ENCODE measurements around the gene SPOCK1.

SPOCK1 gene

DNA sequence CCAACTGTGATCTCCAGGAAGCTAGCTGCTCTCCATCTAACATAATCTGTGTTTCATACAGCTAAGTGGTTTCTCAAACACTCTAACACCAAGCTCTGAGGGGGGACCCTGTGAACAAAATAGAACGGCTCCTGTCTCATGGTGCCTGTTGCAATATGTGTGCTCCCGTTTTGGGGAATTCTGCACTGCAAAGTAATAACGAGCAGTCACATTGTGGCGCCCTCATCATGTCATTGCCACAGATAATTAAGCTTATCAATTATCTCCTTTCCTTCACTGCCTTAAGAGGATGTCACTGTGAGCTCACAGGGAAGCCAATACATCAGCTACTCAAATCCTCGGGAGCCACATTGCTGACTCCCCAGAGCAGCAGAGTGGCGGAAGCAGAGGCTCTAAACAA, 416.2 kb downstream of the SPOCK1 start:
- H3K27ac Mint-ChIP-seq, result no peak overlapping the region
- H3K36me3 Mint-ChIP-seq, result no peaks in the 10 kb centered on the region
- no peak for ATAC-seq (ENCODE audit: low read depth)
- no peak overlapping the region for H3K4me3 Mint-ChIP-seq
- DNase-seq (ENCODE audit: low spot score in 2 of 2), result no peak
- H3K27me3 Mint-ChIP-seq, result peaks cover 4% of the 10 kb centered on the region
- no peaks in the 10 kb centered on the region for H3K4me1 Mint-ChIP-seq
- no peaks in the 10 kb centered on the region for H3K9me3 Mint-ChIP-seq

DNA sequence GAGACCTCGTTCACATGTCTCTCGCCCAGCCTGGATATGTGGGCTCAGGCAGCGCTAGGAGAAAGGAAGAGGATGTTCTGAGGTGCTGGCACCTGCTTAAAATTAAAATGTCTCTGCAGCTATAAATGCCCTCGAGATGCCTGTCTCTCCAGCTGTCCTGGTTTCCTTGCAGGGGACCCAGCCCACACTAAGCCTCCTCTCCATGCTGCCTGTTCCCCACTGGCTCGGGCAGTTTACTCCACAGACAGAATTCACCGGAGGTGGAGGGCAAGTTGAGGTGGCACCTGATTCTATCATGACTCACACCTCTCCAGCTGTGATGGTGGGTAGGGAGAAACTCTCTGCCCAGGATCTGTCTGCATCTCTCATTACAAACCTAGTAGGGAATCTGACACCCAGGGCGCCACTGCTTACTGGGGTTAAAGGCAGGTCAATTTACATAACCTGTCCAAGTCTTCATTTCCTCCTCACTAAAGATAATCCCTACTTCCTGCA, 420.9 kb downstream of the SPOCK1 start:
- H3K36me3 Mint-ChIP-seq, result no peaks in the 10 kb centered on the region
- DNase-seq (ENCODE audit: low spot score in 2 of 2), result no peak
- H3K9me3 Mint-ChIP-seq, result no peaks in the 10 kb centered on the region
- peaks cover 6% of the 10 kb centered on the region for H3K27me3 Mint-ChIP-seq
- H3K4me1 Mint-ChIP-seq, result no peaks in the 10 kb centered on the region
- H3K4me3 Mint-ChIP-seq, result no peak overlapping the region
- ATAC-seq (ENCODE audit: low read depth), result no peak
- H3K27ac Mint-ChIP-seq, result no peak overlapping the region

GRCh38 chr5:137075163-137075970, 423.8 kb downstream of the SPOCK1 start:
- ATAC-seq (ENCODE audit: low read depth), result no peak
- Mint-ChIP-seq H3K4me1 (peaks cover 9% of the 10 kb centered on the region), H3K27me3 (peaks cover 9% of the 10 kb centered on the region), H3K36me3 (no peaks in the 10 kb centered on the region), H3K27ac (no peak overlapping the region), H3K4me3 (no peak overlapping the region), H3K9me3 (no peaks in the 10 kb centered on the region)
- no peak for DNase-seq (ENCODE audit: low spot score in 2 of 2)

- Mint-ChIP-seq H3K36me3 (no peaks in the 10 kb centered on the region), H3K27ac (no peak overlapping the region), H3K9me3 (no peaks in the 10 kb centered on the region), H3K4me1 (peaks cover 9% of the 10 kb centered on the region), H3K4me3 (no peak overlapping the region), H3K27me3 (peaks cover 5% of the 10 kb centered on the region)
- no peak for ATAC-seq (ENCODE audit: low read depth)
- DNase-seq (ENCODE audit: low spot score in 2 of 2), result no peak
These were observed 425.9 kb downstream of the SPOCK1 start for GRCh38 chr5:137073189-137073588.

- Mint-ChIP-seq H3K27me3 (peaks cover 3% of the 10 kb centered on the region), H3K36me3 (no peaks in the 10 kb centered on the region), H3K9me3 (no peaks in the 10 kb centered on the region), H3K4me3 (no peak overlapping the region), H3K4me1 (peaks cover 9% of the 10 kb centered on the region), H3K27ac (no peak overlapping the region)
- DNase-seq (ENCODE audit: low spot score in 2 of 2), result no peak
- ATAC-seq (ENCODE audit: low read depth), result no peak
These were observed 426.6 kb downstream of the SPOCK1 start for GRCh38 chr5:137072361-137073115.

GRCh38 chr5:137071931-137072330, 427.2 kb downstream of the SPOCK1 start:
- ATAC-seq (ENCODE audit: low read depth) (no peak), DNase-seq (ENCODE audit: low spot score in 2 of 2) (no peak)
- H3K4me1 Mint-ChIP-seq, result peaks cover 9% of the 10 kb centered on the region
- H3K4me3 Mint-ChIP-seq, result no peak overlapping the region
- H3K36me3 Mint-ChIP-seq, result no peaks in the 10 kb centered on the region
- H3K27ac Mint-ChIP-seq, result no peak overlapping the region
- H3K27me3 Mint-ChIP-seq, result peaks cover 3% of the 10 kb centered on the region
- H3K9me3 Mint-ChIP-seq, result no peaks in the 10 kb centered on the region

- DNase-seq (ENCODE audit: low spot score in 2 of 2) (no peak), ATAC-seq (ENCODE audit: low read depth) (no peak)
- Mint-ChIP-seq H3K4me1 (peaks cover 9% of the 10 kb centered on the region), H3K27me3 (peaks cover 3% of the 10 kb centered on the region), H3K9me3 (no peaks in the 10 kb centered on the region), H3K27ac (no peak overlapping the region), H3K36me3 (no peaks in the 10 kb centered on the region), H3K4me3 (no peak overlapping the region)
These were observed 427.6 kb downstream of the SPOCK1 start for GRCh38 chr5:137071526-137071925.

- no peak overlapping the region for H3K4me3 Mint-ChIP-seq
- H3K27ac Mint-ChIP-seq, result no peak overlapping the region
- ATAC-seq (ENCODE audit: low read depth) (no peak), DNase-seq (ENCODE audit: low spot score in 2 of 2) (no peak)
- peaks cover 3% of the 10 kb centered on the region for H3K27me3 Mint-ChIP-seq
- no peaks in the 10 kb centered on the region for H3K9me3 Mint-ChIP-seq
- H3K36me3 Mint-ChIP-seq, result no peaks in the 10 kb centered on the region
- peaks cover 9% of the 10 kb centered on the region for H3K4me1 Mint-ChIP-seq
These were observed 428.6 kb downstream of the SPOCK1 start for GRCh38 chr5:137070521-137070920.

GRCh38 chr5:137069358-137069757, 429.8 kb downstream of the SPOCK1 start:
- Mint-ChIP-seq H3K36me3 (no peaks in the 10 kb centered on the region), H3K27me3 (peaks cover 3% of the 10 kb centered on the region), H3K9me3 (no peaks in the 10 kb centered on the region), H3K27ac (no peak overlapping the region), H3K4me1 (peaks cover 9% of the 10 kb centered on the region), H3K4me3 (no peak overlapping the region)
- no peak for ATAC-seq (ENCODE audit: low read depth)
- no peak for DNase-seq (ENCODE audit: low spot score in 2 of 2)

DNA sequence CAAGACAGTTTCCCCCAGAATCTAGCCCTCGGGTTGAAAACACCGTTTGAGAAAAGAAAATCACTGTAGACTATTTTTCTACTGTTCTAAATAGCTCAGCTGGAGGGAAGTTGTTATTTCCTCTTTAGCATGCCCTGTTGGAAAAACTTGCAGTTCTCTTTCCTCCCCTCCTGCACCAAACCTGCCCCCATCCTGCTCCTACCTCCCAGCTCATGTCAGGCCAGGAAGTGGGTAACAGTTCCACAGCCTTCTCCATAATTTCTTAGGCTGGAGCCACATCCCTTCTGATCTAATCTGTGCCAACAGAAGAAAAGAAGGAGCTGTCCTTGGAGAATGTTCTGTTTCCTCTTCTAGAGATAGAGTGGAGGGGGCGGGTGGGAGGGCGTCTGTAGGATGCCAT, 437.7 kb downstream of the SPOCK1 start:
- Mint-ChIP-seq H3K27ac (no peak overlapping the region), H3K4me3 (no peak overlapping the region)

GRCh38 chr5:137058089-137058488, 441.0 kb downstream of the SPOCK1 start:
- ATAC-seq (ENCODE audit: low read depth), result no peak
- Mint-ChIP-seq H3K36me3 (no peaks in the 10 kb centered on the region), H3K4me3 (no peak overlapping the region), H3K27ac (no peak overlapping the region), H3K4me1 (no peaks in the 10 kb centered on the region), H3K27me3 (peaks cover 4% of the 10 kb centered on the region), H3K9me3 (no peaks in the 10 kb centered on the region)
- no peak for DNase-seq (ENCODE audit: low spot score in 2 of 2)

More for the DNA sequence above, 437.7 kb downstream of the SPOCK1 start:
- no peak for ATAC-seq (ENCODE audit: low read depth)
- H3K27me3 Mint-ChIP-seq, result peaks cover 4% of the 10 kb centered on the region
- no peaks in the 10 kb centered on the region for H3K4me1 Mint-ChIP-seq
- H3K9me3 Mint-ChIP-seq, result no peaks in the 10 kb centered on the region
- no peak for DNase-seq (ENCODE audit: low spot score in 2 of 2)
- H3K36me3 Mint-ChIP-seq, result no peaks in the 10 kb centered on the region

GRCh38 chr5:137056676-137057075, 442.4 kb downstream of the SPOCK1 start:
- Mint-ChIP-seq H3K4me3 (no peak overlapping the region), H3K9me3 (no peaks in the 10 kb centered on the region), H3K4me1 (no peaks in the 10 kb centered on the region), H3K27me3 (peaks cover 4% of the 10 kb centered on the region), H3K36me3 (no peaks in the 10 kb centered on the region), H3K27ac (no peak overlapping the region)
- no peak for DNase-seq (ENCODE audit: low spot score in 2 of 2)
- ATAC-seq (ENCODE audit: low read depth), result no peak

DNA sequence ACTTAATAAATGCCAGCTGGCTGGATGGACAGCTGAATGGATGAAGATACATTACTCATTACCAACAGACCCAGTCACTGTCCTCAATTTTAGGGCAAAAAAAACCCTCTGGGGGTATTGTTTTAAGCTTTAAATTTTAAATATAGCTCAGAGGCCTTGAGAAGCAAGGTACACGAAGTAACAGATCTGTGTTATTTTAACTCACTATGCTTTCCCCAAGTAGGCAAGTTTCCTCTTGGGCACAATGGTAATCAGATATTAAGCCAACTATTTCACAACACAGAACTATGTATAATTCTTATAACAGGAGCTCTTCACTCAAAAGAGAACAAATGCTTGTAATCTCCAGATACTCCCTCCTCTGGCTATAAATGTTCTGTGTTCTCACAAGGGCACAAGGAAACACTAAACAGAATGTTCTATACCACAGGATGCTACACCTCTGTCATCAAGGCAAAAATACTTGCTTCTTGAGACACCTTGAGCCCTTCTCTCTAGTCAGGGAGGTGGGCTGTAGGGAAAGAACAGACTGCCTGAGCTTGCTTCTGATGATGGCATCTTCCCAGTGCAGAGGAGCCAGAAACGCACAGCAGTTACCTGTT, 443.8 kb downstream of the SPOCK1 start:
- Mint-ChIP-seq H3K27me3 (peaks cover 4% of the 10 kb centered on the region), H3K9me3 (no peaks in the 10 kb centered on the region), H3K4me1 (no peaks in the 10 kb centered on the region), H3K4me3 (no peak overlapping the region), H3K36me3 (no peaks in the 10 kb centered on the region), H3K27ac (no peak overlapping the region)
- ATAC-seq (ENCODE audit: low read depth) (no peak), DNase-seq (ENCODE audit: low spot score in 2 of 2) (no peak)

- ATAC-seq (ENCODE audit: low read depth), result no peak
- Mint-ChIP-seq H3K4me3 (no peak overlapping the region), H3K27me3 (peaks cover 1% of the 10 kb centered on the region), H3K36me3 (no peaks in the 10 kb centered on the region), H3K27ac (no peak overlapping the region), H3K9me3 (no peaks in the 10 kb centered on the region), H3K4me1 (no peaks in the 10 kb centered on the region)
- no peak for DNase-seq (ENCODE audit: low spot score in 2 of 2)
These were observed 444.3 kb downstream of the SPOCK1 start for GRCh38 chr5:137054792-137055191.

Data from memory B cell (primary cell).